SK-N-SH (cell line): ENCODE data around the gene SPATC1L. TPM values are rescaled to one million over a fixed set of nuclear protein-coding genes. Genes with fewer than 3 reads are reported as not detected.
A peak's percentile ranks its signal among the peaks of the same experiment; 100 is the strongest.
"Not testable (repeated sequence)": the region's sequence is repeated elsewhere in the genome, so short reads cannot be mapped to it uniquely, and the experiment has no call there.

ENCODE experiments used
- CTCF ChIA-PET: fragments of 300-600, 350-600 bp; formaldehyde crosslinking; extraction: SDS; loops from one replicate; lab custom pipeline; 2021; lab: Yijun Ruan, JAX
- POLR2A ChIA-PET: fragments of 350-600 bp; sonication (Branson Sonifier 250); formaldehyde crosslinking; extraction: SDS; loops from one replicate; lab custom pipeline; 2020; ENCODE audit warnings: antibody characterized with exemption, inconsistent platforms; lab: Yijun Ruan, JAX
- DNase-seq: peaks from one replicate; pipeline ENCODE4 v3.0.0; 2012
- H2AFZ ChIP-seq: fragments of 200-600 bp; sonication (generic); 2 replicates; pipeline ENCODE4 v1.8.1; 2016; ENCODE audit warnings: antibody characterized with exemption, mild to moderate bottlenecking, low read depth
- H3F3A ChIP-seq: fragments of 200-600 bp; sonication (generic); replicated peaks from 2 replicates; pipeline ENCODE3; 2016; ENCODE audit warnings: antibody characterized with exemption, mild to moderate bottlenecking; ENCODE audit not compliant: insufficient read depth
- H3K27ac ChIP-seq, 2 experiments: fragments of 200-500 bp in 1 of 2; fragments of 200-600 bp in 1 of 2; sonication (Bioruptor generic) in 1 of 2; sonication (generic), shearing (Covaris generic) in 1 of 2; 2 replicates each; pipeline versions ENCODE4 v1.5.1 to v1.6.1; 2014 to 2016; ENCODE audit warnings: low read depth in 2 of 2, inconsistent platforms in 1 of 2, low read length in 1 of 2, mild to moderate bottlenecking in 1 of 2, mixed read lengths in 1 of 2
- H3K27me3 ChIP-seq: fragments of 200-600 bp; sonication (generic), shearing (Covaris generic); 2 replicates; pipeline ENCODE4 v1.6.1; 2016; ENCODE audit warnings: mixed run types; ENCODE audit not compliant: insufficient read depth
- H3K36me3 ChIP-seq, 2 experiments: fragments of 200-500 bp in 1 of 2; fragments of 200-600 bp in 1 of 2; sonication (Bioruptor generic) in 1 of 2; sonication (generic) in 1 of 2; replicated peaks in 1 of 2; 2 replicates each; pipeline versions ENCODE3 to v1.5.1; 2014 to 2016; ENCODE audit warnings: low read length in 1 of 2, mild to moderate bottlenecking in 1 of 2; ENCODE audit not compliant: insufficient read depth in 2 of 2, control insufficient read depth in 1 of 2
- H3K4me1 ChIP-seq, 2 experiments: fragments of 200-500 bp in 1 of 2; fragments of 200-600 bp in 1 of 2; sonication (Bioruptor generic) in 1 of 2; sonication (generic), shearing (Covaris generic) in 1 of 2; 2 replicates each; pipeline versions ENCODE4 v1.5.1 to v1.6.1; 2014 to 2016; ENCODE audit warnings: low read depth in 1 of 2, low read length in 1 of 2, mixed run types in 1 of 2; ENCODE audit not compliant: insufficient read depth in 2 of 2, control insufficient read depth in 1 of 2
- H3K4me2 ChIP-seq: fragments of 200-600 bp; sonication (generic), shearing (Covaris generic); 2 replicates; pipeline ENCODE4 v1.6.1; 2017; ENCODE audit warnings: mixed run types
- H3K4me3 ChIP-seq, 2 experiments: fragments of 200-500 bp in 1 of 2; fragments of 200-600 bp in 1 of 2; sonication (Bioruptor generic) in 1 of 2; sonication (generic), shearing (Covaris generic) in 1 of 2; 2 replicates each; pipeline versions ENCODE4 v1.5.1 to v1.8.1; 2014 to 2016; ENCODE audit warnings: low read depth in 2 of 2, inconsistent platforms in 1 of 2, low read length in 1 of 2, mild to moderate bottlenecking in 1 of 2, mixed read lengths in 1 of 2, moderate library complexity in 1 of 2
- H3K79me2 ChIP-seq: fragments of 200-600 bp; sonication (generic); 2 replicates; pipeline ENCODE4 v1.8.1; 2017; ENCODE audit warnings: mild to moderate bottlenecking; ENCODE audit not compliant: insufficient read depth
- H3K9ac ChIP-seq: fragments of 200-600 bp; sonication (generic); 2 replicates; pipeline ENCODE4 v1.6.1; 2017; ENCODE audit warnings: mixed run types
- H3K9me2 ChIP-seq: fragments of 200-600 bp; sonication (generic); 2 replicates; pipeline ENCODE4 v1.6.1; 2017; ENCODE audit warnings: mixed run types
- H3K9me3 ChIP-seq: fragments of 200-600 bp; sonication (generic); 2 replicates; pipeline ENCODE4 v1.6.1; 2017; ENCODE audit warnings: mixed run types, mild to moderate bottlenecking, moderate library complexity
- H4K20me1 ChIP-seq: fragments of 200-600 bp; sonication (generic); 2 replicates; pipeline ENCODE4 v1.6.1; 2017; ENCODE audit warnings: mild to moderate bottlenecking, mixed run types; ENCODE audit not compliant: insufficient read depth
- CTCF ChIP-seq: fragments of 200-600 bp; sonication (generic); IDR thresholded peaks from 2 replicates; pipeline ENCODE4 v1.6.1; 2017; ENCODE audit warnings: antibody characterized with exemption, mild to moderate bottlenecking, moderate library complexity
- FOSL2 ChIP-seq: IDR thresholded peaks from 2 replicates; pipeline ENCODE4 v1.4.0; 2012; ENCODE audit warnings: low read depth, mild to moderate bottlenecking, moderate library complexity, borderline replicate concordance
- NRF1 ChIP-seq: IDR thresholded peaks from 2 replicates; pipeline ENCODE4 v1.6.1; 2012; ENCODE audit warnings: low read depth, mild to moderate bottlenecking, low read length
- SIN3A ChIP-seq: IDR thresholded peaks from 2 replicates; pipeline ENCODE4 v1.6.1; 2012; ENCODE audit warnings: low read depth, mild to moderate bottlenecking, low read length, moderate library complexity, borderline replicate concordance
- SMC3 ChIP-seq: IDR thresholded peaks from 2 replicates; pipeline ENCODE4 v1.6.1; 2012; ENCODE audit warnings: low read depth, low read length, improper control_type of control experiment
- WGBS: methylation state at CpG from one replicate; pipeline ENCODE4 v1.1.6; 2017; ENCODE audit warnings: low lambda C conversion rate; 5-methylcytosine and 5-hydroxymethylcytosine counted together
- polyA plus RNA-seq, 3 experiments: library from polyadenylated mRNA; depleted of rRNA; stranded (reverse); fragments of >200 nt; gene quantifications; 2 replicates each; pipeline ENCODE4 v1.2.3, GENCODE V29; 2012
- TF ChIP-seq, protein P1 (sequence below): IDR thresholded peaks from 2 replicates; pipeline ENCODE4 v1.4.0; 2012; ENCODE audit warnings: low read depth, borderline replicate concordance
- TF ChIP-seq, protein P2 (sequence below): fragments of 150-350 bp; IDR thresholded peaks from 2 replicates; pipeline ENCODE4 v1.6.1; 2017; ENCODE audit warnings: antibody characterized with exemption, low read length, low read depth, borderline replicate concordance

The SPATC1L gene
- polyA plus RNA-seq, 1 of the 3 experiments (the other 2 are of a cell fraction) = 8.3 TPM

DNA sequence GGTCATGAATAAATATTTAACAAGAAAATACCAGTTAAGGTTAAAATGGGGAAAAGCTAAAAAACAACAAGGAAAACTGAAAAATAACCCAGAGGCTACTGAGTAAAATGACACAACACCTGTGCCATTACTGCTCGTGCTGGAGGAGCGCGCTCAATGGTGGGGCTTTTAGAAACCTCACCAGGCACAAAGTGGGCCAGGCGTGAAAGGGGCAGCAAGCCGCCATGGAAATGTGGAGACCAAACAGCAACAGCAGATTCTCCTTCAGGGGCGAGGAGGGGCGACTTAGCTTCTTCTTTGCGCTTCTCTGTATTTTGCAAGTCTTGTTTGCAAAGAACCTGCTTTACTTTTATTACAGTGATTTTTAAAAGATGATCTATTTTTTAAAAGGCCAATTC lies 18.9 kb upstream of the SPATC1L start:
- Histone ChIP-seq H3K79me2 (no peaks in the 10 kb centered on the region), H3K36me3 (peaks cover 30 to 53% of the 10 kb centered on the region in 2 experiments), H3K4me3 (no peak overlapping the region), H3K4me1 (no peaks in the 10 kb centered on the region), H3K27ac (no peak overlapping the region), H4K20me1 (no peaks in the 10 kb centered on the region), H3K9ac (no peak overlapping the region), H3K27me3 (no peaks in the 10 kb centered on the region), H3K9me3 (no peaks in the 10 kb centered on the region), H3F3A (peaks cover 6% of the 10 kb centered on the region), H3K9me2 (no peaks in the 10 kb centered on the region), H3K4me2 (no peak overlapping the region), H2AFZ (no peak overlapping the region)
- WGBS = 98% methylated on average over 8 of the region's 8 CpGs
- TF ChIP-seq CTCF (no peak), NRF1 (no peak)
- TF ChIP-seq, protein P1, sequence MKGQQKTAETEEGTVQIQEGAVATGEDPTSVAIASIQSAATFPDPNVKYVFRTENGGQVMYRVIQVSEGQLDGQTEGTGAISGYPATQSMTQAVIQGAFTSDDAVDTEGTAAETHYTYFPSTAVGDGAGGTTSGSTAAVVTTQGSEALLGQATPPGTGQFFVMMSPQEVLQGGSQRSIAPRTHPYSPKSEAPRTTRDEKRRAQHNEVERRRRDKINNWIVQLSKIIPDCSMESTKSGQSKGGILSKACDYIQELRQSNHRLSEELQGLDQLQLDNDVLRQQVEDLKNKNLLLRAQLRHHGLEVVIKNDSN = no peak
- TF ChIP-seq, protein P2, sequence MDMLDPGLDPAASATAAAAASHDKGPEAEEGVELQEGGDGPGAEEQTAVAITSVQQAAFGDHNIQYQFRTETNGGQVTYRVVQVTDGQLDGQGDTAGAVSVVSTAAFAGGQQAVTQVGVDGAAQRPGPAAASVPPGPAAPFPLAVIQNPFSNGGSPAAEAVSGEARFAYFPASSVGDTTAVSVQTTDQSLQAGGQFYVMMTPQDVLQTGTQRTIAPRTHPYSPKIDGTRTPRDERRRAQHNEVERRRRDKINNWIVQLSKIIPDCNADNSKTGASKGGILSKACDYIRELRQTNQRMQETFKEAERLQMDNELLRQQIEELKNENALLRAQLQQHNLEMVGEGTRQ = no peak
- CTCF ChIA-PET = no interaction called here
- POLR2A ChIA-PET = no interaction called here
- peak; percentile 2 for DNase-seq

DNA sequence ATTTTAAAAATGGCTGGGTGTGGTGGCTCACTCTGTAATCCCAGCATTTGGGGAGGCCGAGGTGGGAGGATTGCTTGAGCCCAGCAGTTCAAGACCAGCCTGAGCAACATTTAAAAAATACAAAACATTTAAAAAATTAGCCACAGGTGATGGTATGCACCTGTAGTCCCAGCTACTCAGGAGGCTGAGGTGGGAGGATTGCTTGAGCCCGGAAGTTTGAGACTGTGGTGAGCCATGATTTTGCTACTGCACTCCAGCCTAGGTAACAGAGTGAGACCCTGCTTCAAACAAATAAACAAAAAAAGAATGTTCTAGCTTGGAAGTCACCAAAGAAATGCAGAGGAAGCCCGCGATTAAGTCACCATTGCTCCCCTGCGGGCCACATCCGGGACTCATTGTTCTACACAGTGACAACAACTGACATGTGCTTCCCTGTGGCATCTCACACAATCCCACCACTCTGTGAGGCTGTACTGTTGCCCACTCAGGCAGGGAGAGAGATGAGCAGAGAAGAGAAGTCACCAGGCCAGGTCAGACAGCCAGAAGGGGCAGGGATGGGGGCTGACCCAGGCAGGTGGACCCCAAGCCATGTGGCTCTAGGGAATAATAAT lies 18.4 kb upstream of the SPATC1L start:
- Histone ChIP-seq H3K4me2 (no peak overlapping the region), H4K20me1 (no peaks in the 10 kb centered on the region), H3K4me1 (no peaks in the 10 kb centered on the region), H3K9me2 (no peaks in the 10 kb centered on the region), H3K79me2 (no peaks in the 10 kb centered on the region), H3F3A (peaks cover 6% of the 10 kb centered on the region), H2AFZ (no peak overlapping the region), H3K27me3 (no peaks in the 10 kb centered on the region), H3K36me3 (peaks cover 34 to 50% of the 10 kb centered on the region in 2 experiments), H3K4me3 (no peak overlapping the region), H3K9me3 (no peaks in the 10 kb centered on the region), H3K9ac (no peak overlapping the region), H3K27ac (no peak overlapping the region)
- POLR2A ChIA-PET = no interaction called here
- 92% methylated on average over 6 of the region's 6 CpGs for WGBS
- CTCF ChIA-PET = no interaction called here
- DNase-seq = peak; percentile 4
- TF ChIP-seq FOSL2 (no peak), SIN3A (no peak), SMC3 (no peak)

DNA sequence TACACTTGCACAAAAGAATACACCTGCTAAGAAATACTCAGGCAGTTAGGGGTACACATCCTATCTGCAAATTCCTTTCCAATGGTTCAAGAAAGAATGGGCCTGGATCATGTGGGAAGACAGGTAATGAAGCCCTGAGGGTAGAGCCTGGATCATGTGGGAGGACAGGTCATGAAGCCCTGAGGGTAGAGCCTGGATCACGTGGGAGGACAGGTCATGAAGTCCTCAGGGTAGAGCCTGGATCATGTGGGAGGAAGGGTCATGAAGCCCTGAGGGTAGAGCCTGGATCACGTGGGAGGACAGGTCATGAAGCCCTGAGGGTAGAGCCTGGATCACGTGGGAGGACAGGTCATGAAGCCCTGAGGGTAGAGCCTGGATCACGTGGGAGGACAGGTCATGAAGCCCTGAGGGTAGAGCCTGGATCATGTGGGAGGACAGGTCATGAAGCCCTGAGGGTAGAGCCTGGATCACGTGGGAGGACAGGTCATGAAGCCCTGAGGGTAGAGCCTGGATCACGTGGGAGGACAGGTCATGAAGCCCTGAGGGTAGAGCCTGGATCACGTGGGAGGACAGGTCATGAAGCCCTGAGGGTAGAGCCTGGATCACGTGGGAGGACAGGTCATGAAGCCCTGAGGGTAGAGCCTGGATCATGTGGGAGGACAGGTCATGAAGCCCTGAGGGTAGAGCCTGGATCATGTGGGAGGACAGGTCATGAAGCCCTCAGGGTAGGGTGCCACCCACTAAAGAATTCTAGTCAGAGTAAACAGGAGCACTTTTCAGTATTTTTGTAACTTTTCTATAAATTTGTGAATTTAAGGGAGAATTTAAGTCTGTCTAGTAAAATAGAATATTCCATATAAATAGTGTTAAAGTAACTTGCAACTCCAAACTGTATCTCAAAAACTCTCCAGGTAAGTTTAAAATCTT lies 16.9 kb upstream of the SPATC1L start:
- CTCF ChIA-PET, H3K9me3 ChIP-seq, H3K79me2 ChIP-seq, H3K27me3 ChIP-seq, H3F3A ChIP-seq, H3K4me2 ChIP-seq, POLR2A ChIA-PET, H3K4me1 ChIP-seq, H2AFZ ChIP-seq, DNase-seq, H3K27ac ChIP-seq, H4K20me1 ChIP-seq, H3K9ac ChIP-seq, H3K4me3 ChIP-seq, H3K9me2 ChIP-seq: not testable (repeated sequence)
- WGBS = 82% methylated on average over 3 of the region's 8 CpGs
- H3K36me3 ChIP-seq = peaks cover 38 to 47% of the 10 kb centered on the region in 2 experiments
